ENCODE measurements around the gene UCP2.

The UCP2 gene

GRCh38 chr11:73961321-73961720 is 21.3 kb downstream of the UCP2 start:
- no peak overlapping the region for H2BK12ac ChIP-seq (ENCODE audit: low read length)
- no peaks in the 10 kb centered on the region for H3K79me2 ChIP-seq (ENCODE audit: control insufficient read depth, insufficient read depth, low read length, poor library complexity)
- no peak overlapping the region for H3K27ac ChIP-seq (ENCODE audit: low read depth, low read length)
- H2AK5ac ChIP-seq (ENCODE audit: low read length) = no peak overlapping the region
- H2AFZ ChIP-seq (ENCODE audit: insufficient read depth, low read length, poor library complexity) = no peak overlapping the region
- no peak overlapping the region for H4K91ac ChIP-seq (ENCODE audit: low read depth, low read length)
- peak; percentile 49 to 79 for DNase-seq
- no peak overlapping the region for H3K4me3 ChIP-seq (ENCODE audit: low read depth, low read length)
- H3K18ac ChIP-seq (ENCODE audit: low read length) = no peak overlapping the region
- no peak overlapping the region for H3K9ac ChIP-seq (ENCODE audit: low read length)
- no peak overlapping the region for H3K4me2 ChIP-seq (ENCODE audit: low read length)
- no peaks in the 10 kb centered on the region for H3K9me3 ChIP-seq (ENCODE audit: insufficient read depth, low read depth, low read length)
- H3K4ac ChIP-seq (ENCODE audit: low read depth, low read length) = no peak overlapping the region
- H4K8ac ChIP-seq (ENCODE audit: low read depth, low read length) = no peak overlapping the region
- H4K12ac ChIP-seq (ENCODE audit: low read depth, low read length) = no peak overlapping the region
- no peak overlapping the region for H2BK120ac ChIP-seq (ENCODE audit: insufficient read depth, low read length, poor library complexity)
- H3K36me3 ChIP-seq (ENCODE audit: control insufficient read depth in 1 of 2, insufficient read depth in 2 of 2, low read length in 2 of 2) = peaks cover 0 to 2% of the 10 kb centered on the region in 2 experiments
- no peaks in the 10 kb centered on the region for H3K79me1 ChIP-seq (ENCODE audit: low read length)
- no CpG with 5 or more reads among the region's 4 CpGs for WGBS (ENCODE audit: extremely low coverage, insufficient coverage, insufficient read length)
- H2BK5ac ChIP-seq (ENCODE audit: low read depth, low read length, poor library complexity) = no peak overlapping the region
- H3K27me3 ChIP-seq (ENCODE audit: insufficient read depth, low read length) = no peaks in the 10 kb centered on the region
- H3K14ac ChIP-seq (ENCODE audit: low read length) = no peak overlapping the region
- peaks cover 0 to under 1% of the 10 kb centered on the region in 2 experiments for H3K4me1 ChIP-seq (ENCODE audit: control insufficient read depth in 1 of 2, insufficient read depth in 2 of 2, low read length in 2 of 2)
- no peak overlapping the region for H3K23ac ChIP-seq (ENCODE audit: low read length)

GRCh38 chr11:73958521-73959141 is 24.0 kb downstream of the UCP2 start:
- Histone ChIP-seq H3K18ac (ENCODE audit: low read length) (no peak overlapping the region), H3K4me3 (ENCODE audit: low read depth, low read length) (no peak overlapping the region), H4K8ac (ENCODE audit: low read depth, low read length) (no peak overlapping the region), H3K36me3 (ENCODE audit: control insufficient read depth in 1 of 2, insufficient read depth in 2 of 2, low read length in 2 of 2) (peaks cover 2% of the 10 kb centered on the region in 2 experiments), H3K79me2 (ENCODE audit: control insufficient read depth, insufficient read depth, low read length, poor library complexity) (no peaks in the 10 kb centered on the region), H3K4ac (ENCODE audit: low read depth, low read length) (no peak overlapping the region), H3K14ac (ENCODE audit: low read length) (no peak overlapping the region), H2AFZ (ENCODE audit: insufficient read depth, low read length, poor library complexity) (no peak overlapping the region), H4K91ac (ENCODE audit: low read depth, low read length) (no peak overlapping the region), H2BK120ac (ENCODE audit: insufficient read depth, low read length, poor library complexity) (no peak overlapping the region), H3K79me1 (ENCODE audit: low read length) (no peaks in the 10 kb centered on the region), H3K9ac (ENCODE audit: low read length) (no peak overlapping the region), H4K12ac (ENCODE audit: low read depth, low read length) (no peak overlapping the region), H3K27me3 (ENCODE audit: insufficient read depth, low read length) (no peaks in the 10 kb centered on the region), H3K4me1 (ENCODE audit: control insufficient read depth in 1 of 2, insufficient read depth in 2 of 2, low read length in 2 of 2) (peaks cover 0 to 3% of the 10 kb centered on the region in 2 experiments), H3K23ac (ENCODE audit: low read length) (no peak overlapping the region), H3K4me2 (ENCODE audit: low read length) (no peak overlapping the region), H3K27ac (ENCODE audit: low read depth, low read length) (no peak overlapping the region), H2BK5ac (ENCODE audit: low read depth, low read length, poor library complexity) (no peak overlapping the region), H2AK5ac (ENCODE audit: low read length) (no peak overlapping the region), H2BK12ac (ENCODE audit: low read length) (no peak overlapping the region), H3K9me3 (ENCODE audit: insufficient read depth, low read depth, low read length) (no peaks in the 10 kb centered on the region)
- no CpG with 5 or more reads among the region's 18 CpGs for WGBS (ENCODE audit: extremely low coverage, insufficient coverage, insufficient read length)
- no peak for DNase-seq

- H3K27ac ChIP-seq (ENCODE audit: low read depth, low read length) = no peak overlapping the region
- H3K14ac ChIP-seq (ENCODE audit: low read length) = no peak overlapping the region
- no peak overlapping the region for H3K23ac ChIP-seq (ENCODE audit: low read length)
- H2AK5ac ChIP-seq (ENCODE audit: low read length) = no peak overlapping the region
- peaks cover 0 to 3% of the 10 kb centered on the region in 2 experiments for H3K4me1 ChIP-seq (ENCODE audit: control insufficient read depth in 1 of 2, insufficient read depth in 2 of 2, low read length in 2 of 2)
- H3K27me3 ChIP-seq (ENCODE audit: insufficient read depth, low read length) = no peaks in the 10 kb centered on the region
- H3K4me3 ChIP-seq (ENCODE audit: low read depth, low read length) = no peak overlapping the region
- H3K79me1 ChIP-seq (ENCODE audit: low read length) = no peaks in the 10 kb centered on the region
- no peak overlapping the region for H4K91ac ChIP-seq (ENCODE audit: low read depth, low read length)
- H3K4ac ChIP-seq (ENCODE audit: low read depth, low read length) = no peak overlapping the region
- H4K12ac ChIP-seq (ENCODE audit: low read depth, low read length) = no peak overlapping the region
- no peak overlapping the region for H4K8ac ChIP-seq (ENCODE audit: low read depth, low read length)
- no CpG with 5 or more reads among the region's 25 CpGs for WGBS (ENCODE audit: extremely low coverage, insufficient coverage, insufficient read length)
- peaks cover 2% of the 10 kb centered on the region in 2 experiments for H3K36me3 ChIP-seq (ENCODE audit: control insufficient read depth in 1 of 2, insufficient read depth in 2 of 2, low read length in 2 of 2)
- no peaks in the 10 kb centered on the region for H3K79me2 ChIP-seq (ENCODE audit: control insufficient read depth, insufficient read depth, low read length, poor library complexity)
- no peak overlapping the region for H3K9ac ChIP-seq (ENCODE audit: low read length)
- no peak overlapping the region for H3K4me2 ChIP-seq (ENCODE audit: low read length)
- no peak overlapping the region for H2BK120ac ChIP-seq (ENCODE audit: insufficient read depth, low read length, poor library complexity)
- H3K18ac ChIP-seq (ENCODE audit: low read length) = no peak overlapping the region
- no peak overlapping the region for H2AFZ ChIP-seq (ENCODE audit: insufficient read depth, low read length, poor library complexity)
- H2BK5ac ChIP-seq (ENCODE audit: low read depth, low read length, poor library complexity) = no peak overlapping the region
- no peak for DNase-seq
- no peak overlapping the region for H2BK12ac ChIP-seq (ENCODE audit: low read length)
- no peaks in the 10 kb centered on the region for H3K9me3 ChIP-seq (ENCODE audit: insufficient read depth, low read depth, low read length)
These were observed 24.8 kb downstream of the UCP2 start for GRCh38 chr11:73957654-73958361.

- no peak for DNase-seq
- Histone ChIP-seq H3K14ac (ENCODE audit: low read length) (no peak overlapping the region), H3K9me3 (ENCODE audit: insufficient read depth, low read depth, low read length) (no peaks in the 10 kb centered on the region), H3K4me2 (ENCODE audit: low read length) (no peak overlapping the region), H3K27ac (ENCODE audit: low read depth, low read length) (no peak overlapping the region), H3K36me3 (ENCODE audit: control insufficient read depth in 1 of 2, insufficient read depth in 2 of 2, low read length in 2 of 2) (peaks cover 2% of the 10 kb centered on the region in 2 experiments), H4K8ac (ENCODE audit: low read depth, low read length) (no peak overlapping the region), H2BK120ac (ENCODE audit: insufficient read depth, low read length, poor library complexity) (no peak overlapping the region), H3K18ac (ENCODE audit: low read length) (no peak overlapping the region), H3K27me3 (ENCODE audit: insufficient read depth, low read length) (no peaks in the 10 kb centered on the region), H2AFZ (ENCODE audit: insufficient read depth, low read length, poor library complexity) (no peak overlapping the region), H3K4me3 (ENCODE audit: low read depth, low read length) (no peak overlapping the region), H2BK5ac (ENCODE audit: low read depth, low read length, poor library complexity) (no peak overlapping the region), H4K91ac (ENCODE audit: low read depth, low read length) (no peak overlapping the region), H3K9ac (ENCODE audit: low read length) (no peak overlapping the region), H2AK5ac (ENCODE audit: low read length) (no peak overlapping the region), H3K4me1 (ENCODE audit: control insufficient read depth in 1 of 2, insufficient read depth in 2 of 2, low read length in 2 of 2) (peaks cover 0 to 3% of the 10 kb centered on the region in 2 experiments), H3K4ac (ENCODE audit: low read depth, low read length) (no peak overlapping the region), H2BK12ac (ENCODE audit: low read length) (no peak overlapping the region), H4K12ac (ENCODE audit: low read depth, low read length) (no peak overlapping the region), H3K23ac (ENCODE audit: low read length) (no peak overlapping the region), H3K79me1 (ENCODE audit: low read length) (no peaks in the 10 kb centered on the region), H3K79me2 (ENCODE audit: control insufficient read depth, insufficient read depth, low read length, poor library complexity) (no peaks in the 10 kb centered on the region)
- no CpG with 5 or more reads among the region's 29 CpGs for WGBS (ENCODE audit: extremely low coverage, insufficient coverage, insufficient read length)
These were observed 25.6 kb downstream of the UCP2 start for GRCh38 chr11:73956876-73957653.
